Progenitor cell of endocrine pancreas (in vitro differentiated cells): ENCODE results near the gene FOXF1. TPM values are rescaled to one million over a fixed set of nuclear protein-coding genes. Genes with fewer than 3 reads are reported as not detected.

Experiments used
- DNase-seq: peaks from one replicate; pipeline ENCODE4 v3.0.0; 2021; ENCODE audit warnings: low spot score; ENCODE audit not compliant: unreplicated experiment
- H3K27ac Mint-ChIP-seq: 2 replicates; pipeline ENCODE4 v1.8.0; 2021; ENCODE audit warnings: mild to moderate bottlenecking, moderate library complexity, mixed read lengths
- H3K27me3 Mint-ChIP-seq: 2 replicates; pipeline ENCODE4 v1.8.0; 2021; ENCODE audit warnings: mixed read lengths
- H3K36me3 Mint-ChIP-seq: 2 replicates; pipeline ENCODE4 v1.8.0; 2022; ENCODE audit warnings: mixed read lengths; ENCODE audit not compliant: insufficient read depth
- H3K4me1 Mint-ChIP-seq: 2 replicates; pipeline ENCODE4 v1.8.0; 2021; ENCODE audit warnings: low read depth, mixed read lengths
- H3K4me3 Mint-ChIP-seq: 2 replicates; pipeline ENCODE4 v1.8.0; 2021; ENCODE audit warnings: low read depth, mild to moderate bottlenecking, moderate library complexity, mixed read lengths
- H3K9me3 Mint-ChIP-seq: 2 replicates; pipeline ENCODE4 v1.8.0; 2021; ENCODE audit warnings: low read depth, mixed read lengths
- total RNA-seq: library from RNA; stranded (reverse); gene quantifications from 2 replicates; pipeline ENCODE4 v1.2.1, GENCODE V29; 2021
- TF ChIP-seq, protein P1 (sequence below): fragments of 200-600 bp; sonication (generic); IDR thresholded peaks from one replicate; pipeline ENCODE4 v1.5.0; 2021; ENCODE audit warnings: antibody characterized with exemption, mild to moderate bottlenecking; ENCODE audit not compliant: unreplicated experiment

The FOXF1 gene
- total RNA-seq, 1 donor from 2014 or later = not detected

DNA sequence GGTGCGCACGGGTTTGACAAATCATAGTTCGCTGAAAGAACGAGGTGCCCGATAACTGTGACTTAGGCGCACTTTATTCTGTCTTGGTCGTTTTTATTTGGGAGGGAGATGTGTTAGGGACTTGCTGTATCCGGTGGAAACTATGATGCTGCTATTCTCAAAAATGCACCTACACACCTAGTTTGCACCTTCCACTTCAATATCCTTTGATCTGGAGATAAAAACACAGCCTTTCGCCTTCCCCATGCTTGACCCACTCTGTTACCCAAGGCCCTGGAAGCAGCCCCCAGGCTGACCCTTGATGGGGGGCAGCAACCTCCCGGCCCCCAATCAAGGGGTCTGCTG, 15.0 kb upstream of the FOXF1 start:
- no peak for DNase-seq
- H3K9me3 Mint-ChIP-seq = no peaks in the 10 kb centered on the region
- peaks cover 91% of the 10 kb centered on the region for H3K27me3 Mint-ChIP-seq
- peaks cover 3% of the 10 kb centered on the region for H3K4me1 Mint-ChIP-seq
- H3K36me3 Mint-ChIP-seq = no peaks in the 10 kb centered on the region
- no peak overlapping the region for H3K27ac Mint-ChIP-seq
- TF ChIP-seq, protein P1, sequence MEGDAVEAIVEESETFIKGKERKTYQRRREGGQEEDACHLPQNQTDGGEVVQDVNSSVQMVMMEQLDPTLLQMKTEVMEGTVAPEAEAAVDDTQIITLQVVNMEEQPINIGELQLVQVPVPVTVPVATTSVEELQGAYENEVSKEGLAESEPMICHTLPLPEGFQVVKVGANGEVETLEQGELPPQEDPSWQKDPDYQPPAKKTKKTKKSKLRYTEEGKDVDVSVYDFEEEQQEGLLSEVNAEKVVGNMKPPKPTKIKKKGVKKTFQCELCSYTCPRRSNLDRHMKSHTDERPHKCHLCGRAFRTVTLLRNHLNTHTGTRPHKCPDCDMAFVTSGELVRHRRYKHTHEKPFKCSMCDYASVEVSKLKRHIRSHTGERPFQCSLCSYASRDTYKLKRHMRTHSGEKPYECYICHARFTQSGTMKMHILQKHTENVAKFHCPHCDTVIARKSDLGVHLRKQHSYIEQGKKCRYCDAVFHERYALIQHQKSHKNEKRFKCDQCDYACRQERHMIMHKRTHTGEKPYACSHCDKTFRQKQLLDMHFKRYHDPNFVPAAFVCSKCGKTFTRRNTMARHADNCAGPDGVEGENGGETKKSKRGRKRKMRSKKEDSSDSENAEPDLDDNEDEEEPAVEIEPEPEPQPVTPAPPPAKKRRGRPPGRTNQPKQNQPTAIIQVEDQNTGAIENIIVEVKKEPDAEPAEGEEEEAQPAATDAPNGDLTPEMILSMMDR = no peak
- H3K4me3 Mint-ChIP-seq = no peak overlapping the region

GRCh38 chr16:86495756-86496261, 14.5 kb upstream of the FOXF1 start:
- TF ChIP-seq, protein P1 = no peak
- H3K36me3 Mint-ChIP-seq = no peaks in the 10 kb centered on the region
- no peaks in the 10 kb centered on the region for H3K9me3 Mint-ChIP-seq
- DNase-seq = no peak
- no peak overlapping the region for H3K4me3 Mint-ChIP-seq
- peaks cover 91% of the 10 kb centered on the region for H3K27me3 Mint-ChIP-seq
- H3K27ac Mint-ChIP-seq = no peak overlapping the region
- H3K4me1 Mint-ChIP-seq = peaks cover 3% of the 10 kb centered on the region

- H3K4me3 Mint-ChIP-seq = no peak overlapping the region
- no peaks in the 10 kb centered on the region for H3K9me3 Mint-ChIP-seq
- H3K27ac Mint-ChIP-seq = no peak overlapping the region
- peaks cover 91% of the 10 kb centered on the region for H3K27me3 Mint-ChIP-seq
- H3K4me1 Mint-ChIP-seq = peaks cover 3% of the 10 kb centered on the region
- TF ChIP-seq, protein P1 = no peak
- H3K36me3 Mint-ChIP-seq = no peaks in the 10 kb centered on the region
- DNase-seq = no peak
Measured at GRCh38 chr16:86496262-86496928, 13.9 kb upstream of the FOXF1 start.

DNA sequence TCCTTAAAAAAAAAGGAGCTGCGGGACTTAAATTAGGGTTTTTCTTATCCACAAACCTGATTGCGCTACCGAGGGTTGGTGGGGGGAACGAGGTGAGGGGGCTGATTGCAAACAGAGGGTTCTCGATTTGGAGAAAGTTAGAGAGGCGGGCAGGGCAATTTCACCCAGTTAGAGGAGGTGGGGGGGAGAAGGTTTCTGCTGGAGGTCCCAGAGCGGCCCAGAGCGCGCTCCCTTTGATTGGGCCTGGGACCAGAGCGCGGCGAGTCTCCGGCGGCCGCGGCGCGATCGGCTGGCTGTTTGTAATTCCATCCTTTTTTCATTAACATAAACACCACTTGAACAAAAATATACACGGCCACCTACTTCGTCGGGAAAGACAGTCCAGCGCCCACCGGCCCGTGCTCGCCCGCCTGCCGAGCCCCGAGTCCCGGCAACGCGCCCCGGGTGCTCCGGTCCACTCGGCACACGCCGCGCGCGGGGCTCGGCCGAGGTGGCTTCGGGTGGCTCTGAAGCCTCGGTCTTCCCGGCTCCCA, 13.3 kb upstream of the FOXF1 start:
- H3K27me3 Mint-ChIP-seq = peaks cover 91% of the 10 kb centered on the region
- H3K9me3 Mint-ChIP-seq = no peaks in the 10 kb centered on the region
- peaks cover 3% of the 10 kb centered on the region for H3K4me1 Mint-ChIP-seq
- H3K4me3 Mint-ChIP-seq = no peak overlapping the region
- H3K36me3 Mint-ChIP-seq = no peaks in the 10 kb centered on the region
- TF ChIP-seq, protein P1 = no peak
- no peak overlapping the region for H3K27ac Mint-ChIP-seq
- no peak for DNase-seq

DNA sequence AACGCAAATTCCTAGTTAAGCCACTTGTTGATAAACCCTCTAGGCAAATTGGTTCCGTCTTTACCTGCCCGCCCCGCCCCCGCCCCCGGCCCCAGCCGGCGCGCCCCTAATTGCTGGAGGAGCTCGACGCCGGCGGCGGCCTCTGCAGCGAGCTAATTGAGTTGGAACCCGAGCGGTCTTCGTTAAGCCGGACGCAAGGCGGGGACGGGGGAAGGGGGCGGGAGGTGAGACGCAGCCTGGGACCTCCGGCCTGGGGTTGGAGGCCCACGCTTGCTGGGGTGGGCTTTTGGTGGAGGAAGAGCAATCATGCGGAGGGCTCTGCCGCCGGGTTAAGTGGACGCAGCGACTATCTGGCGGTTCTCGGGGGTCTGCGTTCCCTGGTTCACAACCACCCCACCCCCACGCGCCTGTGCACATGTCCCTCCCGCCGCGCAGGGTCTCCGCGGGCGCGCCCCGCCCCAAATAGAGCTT, 12.7 kb upstream of the FOXF1 start:
- H3K27ac Mint-ChIP-seq = no peak overlapping the region
- H3K36me3 Mint-ChIP-seq = no peaks in the 10 kb centered on the region
- DNase-seq = no peak
- H3K9me3 Mint-ChIP-seq = no peaks in the 10 kb centered on the region
- no peak overlapping the region for H3K4me3 Mint-ChIP-seq
- TF ChIP-seq, protein P1 = no peak
- peaks cover 91% of the 10 kb centered on the region for H3K27me3 Mint-ChIP-seq
- peaks cover 6% of the 10 kb centered on the region for H3K4me1 Mint-ChIP-seq
